Neuronal stem cell (in vitro differentiated cells): ENCODE results near the gene WSCD2.

Experiments used
- DNase-seq: peaks from one replicate; pipeline ENCODE4 v3.0.0-alpha.2; 2013; ENCODE audit warnings: low spot score
- H2AFZ ChIP-seq: one replicate; pipeline ENCODE4 v1.6.1; 2013; ENCODE audit warnings: mild to moderate bottlenecking, low read length, inconsistent platforms
- H2AK5ac ChIP-seq: 2 replicates; pipeline ENCODE4 v1.6.1; 2013; ENCODE audit warnings: low read depth, mild to moderate bottlenecking, inconsistent platforms, low read length, moderate library complexity, mixed read lengths
- H2BK120ac ChIP-seq: 2 replicates; pipeline ENCODE4 v1.6.1; 2013; ENCODE audit warnings: low read depth, mild to moderate bottlenecking, inconsistent platforms, low read length, moderate library complexity, mixed read lengths
- H2BK12ac ChIP-seq: one replicate; pipeline ENCODE4 v1.6.1; 2013; ENCODE audit warnings: low read length, inconsistent platforms
- H2BK15ac ChIP-seq: 2 replicates; pipeline ENCODE4 v1.6.1; 2013; ENCODE audit warnings: mild to moderate bottlenecking, low read length, inconsistent platforms, mixed read lengths
- H2BK5ac ChIP-seq: one replicate; pipeline ENCODE4 v1.6.1; 2013; ENCODE audit warnings: inconsistent platforms, mild to moderate bottlenecking, low read length, moderate library complexity
- H3K14ac ChIP-seq: one replicate; pipeline ENCODE4 v1.6.1; 2013; ENCODE audit warnings: low read length, inconsistent platforms
- H3K18ac ChIP-seq: 2 replicates; pipeline ENCODE4 v1.6.1; 2013; ENCODE audit warnings: low read length, inconsistent platforms
- H3K23ac ChIP-seq: 2 replicates; pipeline ENCODE4 v1.6.1; 2013; ENCODE audit warnings: low read depth, mild to moderate bottlenecking, mixed read lengths, low read length, inconsistent platforms; ENCODE audit not compliant: poor library complexity
- H3K27ac ChIP-seq: replicated peaks from 3 replicates; pipeline ENCODE4 v1.5.1; 2013; ENCODE audit warnings: low read length, inconsistent platforms
- H3K27me3 ChIP-seq, 3 experiments: 2 replicates each; pipeline ENCODE4 v1.6.1; 2013; ENCODE audit warnings: low read length in 3 of 3, mild to moderate bottlenecking in 2 of 3, inconsistent platforms in 1 of 3, low read depth in 1 of 3, mixed read lengths in 1 of 3, moderate library complexity in 1 of 3; ENCODE audit not compliant: control insufficient read depth in 3 of 3, insufficient read depth in 3 of 3
- H3K36me3 ChIP-seq, 2 donors: replicated peaks in 1 of 2; 2 replicates each; pipeline ENCODE4 v1.6.1; 2013; ENCODE audit warnings: low read length in 2 of 2; ENCODE audit not compliant: control insufficient read depth in 2 of 2, insufficient read depth in 2 of 2
- H3K4ac ChIP-seq: 2 replicates; pipeline ENCODE4 v1.6.1; 2013; ENCODE audit warnings: inconsistent platforms, mild to moderate bottlenecking, low read length, moderate library complexity
- H3K4me1 ChIP-seq, 2 donors: 1 replicate in 1 of 2; 2 replicates in 1 of 2; pipeline ENCODE4 v1.6.1; 2013; ENCODE audit warnings: low read length in 2 of 2, low read depth in 1 of 2; ENCODE audit not compliant: control insufficient read depth in 2 of 2, insufficient read depth in 1 of 2
- H3K4me2 ChIP-seq: one replicate; pipeline ENCODE4 v1.6.1; 2013; ENCODE audit warnings: mild to moderate bottlenecking, low read length, inconsistent platforms; ENCODE audit not compliant: insufficient read depth, poor library complexity, severe bottlenecking
- H3K4me3 ChIP-seq, 2 donors: 2 replicates each; pipeline ENCODE4 v1.5.1; 2013; ENCODE audit warnings: low read length in 2 of 2, mild to moderate bottlenecking in 2 of 2, inconsistent platforms in 1 of 2, moderate library complexity in 1 of 2
- H3K79me1 ChIP-seq: one replicate; pipeline ENCODE4 v1.6.1; 2013; ENCODE audit warnings: low read depth, mild to moderate bottlenecking, inconsistent platforms, low read length, moderate library complexity
- H3K9ac ChIP-seq: one replicate; pipeline ENCODE4 v1.6.1; 2013; ENCODE audit warnings: mild to moderate bottlenecking, low read depth, low read length, inconsistent platforms; ENCODE audit not compliant: poor library complexity
- H3K9me3 ChIP-seq, 2 donors: replicated peaks in 1 of 2; 2 replicates each; pipeline versions ENCODE3 to v1.6.1; 2013; ENCODE audit warnings: low read length in 2 of 2, mild to moderate bottlenecking in 2 of 2, inconsistent platforms in 1 of 2, low read depth in 1 of 2, mixed read lengths in 1 of 2, moderate library complexity in 1 of 2; ENCODE audit not compliant: control insufficient read depth in 2 of 2, insufficient read depth in 1 of 2
- H4K8ac ChIP-seq: one replicate; pipeline ENCODE4 v1.6.1; 2013; ENCODE audit warnings: low read depth, mild to moderate bottlenecking, inconsistent platforms, low read length, moderate library complexity
- H4K91ac ChIP-seq: one replicate; pipeline ENCODE4 v1.6.1; 2013; ENCODE audit warnings: low read length, low read depth, mild to moderate bottlenecking, inconsistent platforms; ENCODE audit not compliant: poor library complexity
- WGBS, 2 donors: extraction: QIAGEN DNeasy Blood & Tissue Kit; methylation state at CpG; one replicate each; pipeline ENCODE4 v1.1.7; 2013; ENCODE audit warnings: missing lambda C conversion rate in 2 of 2, mixed read lengths in 1 of 2; ENCODE audit not compliant: insufficient read length in 2 of 2, insufficient replicate concordance in 1 of 2; ENCODE audit errors: extremely low coverage in 2 of 2; 5-methylcytosine and 5-hydroxymethylcytosine counted together

Gene WSCD2

GRCh38 chr12:108112832-108113556, 16.1 kb upstream of the WSCD2 start:
- no CpG with 5 or more reads among the region's 11 CpGs for WGBS, 2 donors
- H2BK12ac ChIP-seq = no peak overlapping the region
- H2AK5ac ChIP-seq = peak overlapping the region; percentile 67
- H4K91ac ChIP-seq = no peak overlapping the region
- H3K14ac ChIP-seq = no peak overlapping the region
- H3K4me2 ChIP-seq = no peak overlapping the region
- no peak overlapping the region for H3K4ac ChIP-seq
- peak overlapping the region; percentile 42 for H2BK15ac ChIP-seq
- peak overlapping the region; percentile 61 for H3K27ac ChIP-seq
- no peak overlapping the region for H3K23ac ChIP-seq
- H3K4me3 ChIP-seq = no peak overlapping the region
- H2BK5ac ChIP-seq = peak overlapping the region; percentile 16
- H3K18ac ChIP-seq = peak overlapping the region; percentile 75
- H3K9ac ChIP-seq = no peak overlapping the region
- no peak overlapping the region for H4K8ac ChIP-seq
- peak; percentile 43 for DNase-seq
- H3K9me3 ChIP-seq = no peaks in the 10 kb centered on the region
- H2BK120ac ChIP-seq = peak overlapping the region; percentile 14
- no peaks in the 10 kb centered on the region for H3K27me3 ChIP-seq
- no peaks in the 10 kb centered on the region for H3K36me3 ChIP-seq
- H2AFZ ChIP-seq = peak overlapping the region; percentile 47
- H3K4me1 ChIP-seq = peaks cover 3 to 18% of the 10 kb centered on the region in 2 donors
- H3K79me1 ChIP-seq = no peaks in the 10 kb centered on the region

DNA sequence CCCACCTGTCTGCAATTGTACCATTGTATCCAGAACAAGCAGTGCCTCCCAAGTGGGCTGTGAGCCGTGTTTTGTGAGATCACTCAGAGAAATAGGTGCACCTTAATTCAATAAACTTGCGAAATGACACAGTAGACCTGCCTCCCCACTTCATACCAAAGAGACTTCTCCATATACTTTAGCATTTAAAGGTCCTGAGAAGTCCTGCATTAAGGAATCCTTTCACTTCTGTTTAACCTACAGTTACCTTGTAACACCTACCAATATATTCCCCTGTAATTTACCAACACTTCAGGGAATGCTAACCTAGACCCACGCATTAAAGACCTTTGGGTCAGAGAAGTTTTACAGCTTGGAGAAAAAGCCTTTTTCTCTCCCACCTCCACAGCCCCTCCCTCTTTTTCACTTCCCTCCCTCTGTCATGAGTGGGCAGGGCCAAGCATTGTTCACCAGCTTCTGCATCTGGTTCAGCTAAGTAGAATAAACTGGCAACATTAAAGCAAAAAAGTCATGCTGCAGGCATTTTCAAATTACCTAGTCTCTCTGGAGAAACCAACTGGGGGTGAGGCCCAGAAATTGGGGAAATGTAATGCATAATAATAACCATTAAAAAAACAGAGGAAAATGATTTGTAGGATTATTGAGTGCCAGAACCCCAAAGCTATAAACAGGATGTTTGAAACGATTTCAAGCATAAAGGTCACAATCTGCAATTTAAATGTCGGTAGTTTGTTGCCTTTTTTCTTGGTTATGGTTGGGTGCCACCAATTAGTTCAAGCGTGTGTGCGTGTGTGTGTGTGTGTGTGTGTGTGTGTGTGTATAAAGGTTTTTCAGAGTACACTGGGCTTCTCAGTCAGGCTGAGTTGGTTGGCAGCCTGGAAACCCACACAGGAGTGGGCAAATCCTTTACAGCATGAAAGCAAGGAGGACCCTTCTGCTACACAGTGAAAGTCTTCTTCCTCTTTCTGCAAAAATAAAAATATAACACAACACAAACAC, 13.7 kb upstream of the WSCD2 start:
- Histone ChIP-seq H3K4me2 (no peak overlapping the region), H3K27ac (no peak overlapping the region), H2BK120ac (no peak overlapping the region), H3K4ac (no peak overlapping the region), H3K79me1 (no peaks in the 10 kb centered on the region), H3K18ac (no peak overlapping the region), H4K91ac (no peak overlapping the region), H4K8ac (no peak overlapping the region), H3K23ac (no peak overlapping the region), H3K27me3 (no peaks in the 10 kb centered on the region), H3K9me3 (no peaks in the 10 kb centered on the region), H2AFZ (no peak overlapping the region), H2AK5ac (no peak overlapping the region), H2BK5ac (no peak overlapping the region), H2BK15ac (no peak overlapping the region), H3K36me3 (no peaks in the 10 kb centered on the region), H2BK12ac (no peak overlapping the region), H3K14ac (no peak overlapping the region), H3K4me3 (no peak overlapping the region), H3K9ac (no peak overlapping the region), H3K4me1 (peaks cover 3 to 18% of the 10 kb centered on the region in 2 donors)
- WGBS, 2 donors = no CpG with 5 or more reads among the region's 7 CpGs
- DNase-seq = no peak

DNA sequence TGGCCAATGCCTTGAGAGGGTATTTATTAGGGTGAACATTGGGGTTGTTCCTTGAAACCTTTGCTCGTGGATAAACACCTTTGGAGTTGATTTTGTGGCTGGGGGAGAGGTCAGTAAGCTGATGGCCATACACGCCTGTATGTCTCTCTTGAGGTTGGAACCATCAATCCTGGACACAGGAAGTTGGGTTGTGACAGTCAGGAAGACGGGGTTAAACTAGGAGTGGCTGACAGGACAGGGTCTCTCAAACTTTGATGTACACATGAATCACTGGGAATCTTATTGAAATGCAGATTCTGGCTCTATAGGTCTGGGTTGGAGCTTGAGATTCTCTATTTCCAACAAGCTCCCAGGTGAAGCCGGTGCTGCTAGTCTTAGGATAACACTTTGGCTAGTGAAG, 12.8 kb upstream of the WSCD2 start:
- Histone ChIP-seq H3K4me1 (peaks cover 3 to 18% of the 10 kb centered on the region in 2 donors), H2BK15ac (no peak overlapping the region), H2BK12ac (no peak overlapping the region), H4K91ac (no peak overlapping the region), H3K18ac (no peak overlapping the region), H3K79me1 (no peaks in the 10 kb centered on the region), H3K4me2 (no peak overlapping the region), H3K9ac (no peak overlapping the region), H3K27me3 (no peaks in the 10 kb centered on the region), H3K36me3 (no peaks in the 10 kb centered on the region), H2AK5ac (no peak overlapping the region), H3K4me3 (no peak overlapping the region), H3K27ac (no peak overlapping the region), H4K8ac (no peak overlapping the region), H2AFZ (no peak overlapping the region), H2BK120ac (no peak overlapping the region), H3K4ac (no peak overlapping the region), H2BK5ac (no peak overlapping the region), H3K14ac (no peak overlapping the region), H3K23ac (no peak overlapping the region), H3K9me3 (no peaks in the 10 kb centered on the region)
- no CpG with 5 or more reads among the region's 4 CpGs for WGBS, 2 donors
- DNase-seq = no peak

DNA sequence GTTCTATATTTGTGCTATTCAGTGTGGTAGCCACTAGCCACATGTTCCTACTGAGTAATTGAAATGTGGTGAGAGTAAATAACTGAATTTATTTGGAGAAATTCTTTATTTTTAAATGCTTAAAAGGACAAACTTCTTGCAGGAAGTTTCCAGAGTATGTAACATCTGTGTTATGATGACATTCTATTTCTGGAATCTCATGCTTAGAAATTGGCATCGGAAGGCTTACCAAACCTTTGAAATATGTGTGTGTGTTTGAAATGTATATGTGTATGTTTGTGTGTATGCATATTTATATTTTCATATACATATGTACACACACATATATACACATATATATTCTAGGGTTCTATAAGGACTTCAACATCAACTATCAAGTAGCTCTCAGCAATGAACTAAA, 12.4 kb upstream of the WSCD2 start:
- Histone ChIP-seq H2BK120ac (no peak overlapping the region), H2BK15ac (no peak overlapping the region), H4K8ac (no peak overlapping the region), H3K27me3 (no peaks in the 10 kb centered on the region), H3K79me1 (no peaks in the 10 kb centered on the region), H3K4me3 (no peak overlapping the region), H3K4me2 (no peak overlapping the region), H2AK5ac (no peak overlapping the region), H3K36me3 (no peaks in the 10 kb centered on the region), H2BK5ac (no peak overlapping the region), H3K4ac (no peak overlapping the region), H3K14ac (no peak overlapping the region), H2BK12ac (no peak overlapping the region), H3K18ac (no peak overlapping the region), H3K27ac (no peak overlapping the region), H3K9ac (no peak overlapping the region), H3K4me1 (peaks cover 3 to 18% of the 10 kb centered on the region in 2 donors), H3K9me3 (no peaks in the 10 kb centered on the region), H4K91ac (no peak overlapping the region), H3K23ac (no peak overlapping the region), H2AFZ (no peak overlapping the region)
- no peak for DNase-seq
- no CpG with 5 or more reads among the region's 1 CpG for WGBS, 2 donors
